HEK293T (cell line): ENCODE data around the gene ANKRD30A.
"Not testable (repeated sequence)": the region's sequence is repeated elsewhere in the genome, so short reads cannot be mapped to it uniquely, and the experiment has no call there.

Source experiments
- CTCF ChIA-PET: fragments of 350-600 bp; formaldehyde crosslinking; extraction: SDS; loops from one replicate; lab custom pipeline; 2021; ENCODE audit warnings: antibody characterized with exemption, inconsistent platforms; lab: Yijun Ruan, JAX
- POLR2A ChIA-PET: fragments of 350-600 bp; formaldehyde crosslinking; extraction: SDS; loops from one replicate; lab custom pipeline; 2020; ENCODE audit warnings: antibody characterized with exemption, inconsistent platforms; lab: Yijun Ruan, JAX
- DNase-seq: peaks from one replicate; pipeline ENCODE4 v3.0.0; 2012; ENCODE audit warnings: mixed read lengths; ENCODE audit errors: extremely low spot score
- ARNT ChIP-seq: fragments of 450-650 bp; IDR thresholded peaks from 2 replicates; pipeline ENCODE4 v1.6.1; 2017; ENCODE audit warnings: mild to moderate bottlenecking
- BHLHE40 ChIP-seq: fragments of 450-650 bp; IDR thresholded peaks from 2 replicates; pipeline ENCODE4 v1.6.1; 2016; ENCODE audit warnings: mild to moderate bottlenecking, moderate library complexity, borderline replicate concordance
- CTBP1 ChIP-seq: fragments of 450-650 bp; IDR thresholded peaks from 2 replicates; pipeline ENCODE4 v1.6.1; 2016; ENCODE audit warnings: borderline replicate concordance
- ELF4 ChIP-seq: fragments of 450-650 bp; IDR thresholded peaks from 2 replicates; pipeline ENCODE4 v1.6.1; 2017; ENCODE audit warnings: antibody characterized with exemption
- FOXA1 ChIP-seq: fragments of 450-650 bp; IDR thresholded peaks from 2 replicates; pipeline ENCODE4 v1.6.1; 2016; ENCODE audit warnings: mild to moderate bottlenecking
- FOXK2 ChIP-seq: fragments of 450-650 bp; IDR thresholded peaks from 2 replicates; pipeline ENCODE4 v1.6.1; 2016; ENCODE audit warnings: mild to moderate bottlenecking
- FOXM1 ChIP-seq: fragments of 450-650 bp; IDR thresholded peaks from 2 replicates; pipeline ENCODE4 v1.6.1; 2017; ENCODE audit warnings: mild to moderate bottlenecking, borderline replicate concordance
- HDGF ChIP-seq: fragments of 450-650 bp; IDR thresholded peaks from 2 replicates; pipeline ENCODE4 v1.6.1; 2017; ENCODE audit warnings: antibody characterized with exemption, borderline replicate concordance
- L3MBTL2 ChIP-seq: fragments of 450-650 bp; conservative IDR thresholded peaks from 2 replicates; pipeline ENCODE4 v1.6.1; 2016; ENCODE audit warnings: mild to moderate bottlenecking
- LEF1 ChIP-seq: fragments of 450-650 bp; IDR thresholded peaks from 2 replicates; pipeline ENCODE4 v1.6.1; 2017; ENCODE audit warnings: mild to moderate bottlenecking, borderline replicate concordance
- NFRKB ChIP-seq: fragments of 450-650 bp; IDR thresholded peaks from 2 replicates; pipeline ENCODE4 v1.6.1; 2016; ENCODE audit warnings: mild to moderate bottlenecking, moderate library complexity
- SP1 ChIP-seq: fragments of 450-650 bp; IDR thresholded peaks from 2 replicates; pipeline ENCODE4 v1.6.1; 2017
- SUZ12 ChIP-seq: fragments of 450-650 bp; IDR thresholded peaks from 2 replicates; pipeline ENCODE4 v1.6.1; 2016; ENCODE audit warnings: mild to moderate bottlenecking
- TARDBP ChIP-seq: fragments of 450-650 bp; IDR thresholded peaks from 2 replicates; pipeline ENCODE4 v1.6.1; 2016
- ZNF384 ChIP-seq: fragments of 450-650 bp; IDR thresholded peaks from 2 replicates; pipeline ENCODE4 v1.6.1; 2016
- TF ChIP-seq, protein P1 (sequence below): fragments of 450-650 bp; IDR thresholded peaks from 2 replicates; pipeline ENCODE4 v1.6.1; 2016

The ANKRD30A gene

DNA sequence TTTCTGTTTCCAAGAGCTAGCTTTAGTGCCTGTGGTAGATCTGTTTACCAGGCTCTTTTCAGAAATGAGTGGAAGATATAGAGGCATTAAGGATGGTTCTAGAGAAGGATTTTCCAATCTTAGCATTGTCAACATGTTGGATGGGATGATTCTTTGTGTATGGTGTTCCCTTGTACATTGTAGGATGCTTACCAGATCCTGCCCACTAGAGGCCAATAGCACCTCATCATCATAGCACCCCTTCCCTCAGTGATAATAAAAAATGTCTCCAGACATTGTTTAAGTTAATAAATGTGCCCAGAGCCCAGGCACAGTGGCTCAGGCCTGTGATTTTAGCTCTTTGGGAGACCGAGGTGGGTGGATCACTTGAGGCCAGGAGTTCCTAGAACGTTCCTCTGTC lies 121.2 kb downstream of the ANKRD30A start:
- POLR2A ChIA-PET: no interaction called here
- DNase-seq: no peak
- TF ChIP-seq, protein P1, sequence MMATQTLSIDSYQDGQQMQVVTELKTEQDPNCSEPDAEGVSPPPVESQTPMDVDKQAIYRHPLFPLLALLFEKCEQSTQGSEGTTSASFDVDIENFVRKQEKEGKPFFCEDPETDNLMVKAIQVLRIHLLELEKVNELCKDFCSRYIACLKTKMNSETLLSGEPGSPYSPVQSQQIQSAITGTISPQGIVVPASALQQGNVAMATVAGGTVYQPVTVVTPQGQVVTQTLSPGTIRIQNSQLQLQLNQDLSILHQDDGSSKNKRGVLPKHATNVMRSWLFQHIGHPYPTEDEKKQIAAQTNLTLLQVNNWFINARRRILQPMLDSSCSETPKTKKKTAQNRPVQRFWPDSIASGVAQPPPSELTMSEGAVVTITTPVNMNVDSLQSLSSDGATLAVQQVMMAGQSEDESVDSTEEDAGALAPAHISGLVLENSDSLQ: no peak
- TF ChIP-seq FOXK2: no peak
- no peak for TF ChIP-seq FOXM1
- TF ChIP-seq CTBP1: no peak
- CTCF ChIA-PET: no interaction called here

DNA sequence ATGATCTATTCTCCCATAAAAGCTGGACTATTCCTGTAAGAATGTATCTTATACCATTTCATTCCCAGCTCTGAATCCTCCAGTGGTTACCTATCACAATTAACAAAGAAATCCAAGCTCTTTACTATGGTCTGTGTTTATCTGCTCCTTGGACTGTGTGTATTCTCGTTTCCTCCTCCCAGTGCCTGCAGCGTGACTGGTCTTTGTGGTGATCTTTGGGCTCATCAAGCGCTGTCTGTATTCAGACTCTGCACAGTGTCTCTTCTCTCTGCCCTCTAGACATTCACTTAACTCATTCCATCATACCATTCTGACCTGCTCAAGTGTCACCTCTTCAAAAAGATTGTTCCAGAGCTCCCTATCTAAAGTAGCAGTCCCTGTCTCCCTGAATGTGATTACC lies 130.4 kb downstream of the ANKRD30A start:
- DNase-seq, POLR2A ChIA-PET: not testable (repeated sequence)
- CTCF ChIA-PET: interaction anchor here (0.6 kb wide), 1 partner anchor 197 kb away, joined by 3 read pairs; no protein-coding TSS in a partner anchor

DNA sequence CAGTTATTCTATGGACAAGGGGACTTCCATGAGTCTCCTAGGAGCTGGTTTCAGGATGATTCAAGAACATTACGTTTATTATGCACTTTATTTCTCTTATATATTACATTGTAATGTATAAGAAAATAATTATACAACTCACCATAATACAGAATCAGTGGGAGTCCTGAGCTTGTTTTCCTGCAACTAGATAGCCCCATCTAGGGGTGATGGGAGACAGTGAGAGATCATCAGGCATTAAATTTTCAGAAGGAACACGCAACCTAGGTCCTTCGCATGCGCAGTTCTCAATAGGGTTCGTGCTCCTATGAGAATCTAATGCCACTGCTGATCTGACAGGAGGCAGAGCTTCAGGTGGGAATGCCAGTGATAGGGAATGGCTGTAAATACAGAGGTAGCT lies 137.9 kb downstream of the ANKRD30A start:
- ChIA-PET POLR2A (no interaction called here), CTCF (no interaction called here)
- TF ChIP-seq FOXK2 (no peak), TARDBP (no peak), ZNF384 (no peak), SP1 (no peak), ARNT (no peak), LEF1 (no peak), BHLHE40 (no peak)

DNA sequence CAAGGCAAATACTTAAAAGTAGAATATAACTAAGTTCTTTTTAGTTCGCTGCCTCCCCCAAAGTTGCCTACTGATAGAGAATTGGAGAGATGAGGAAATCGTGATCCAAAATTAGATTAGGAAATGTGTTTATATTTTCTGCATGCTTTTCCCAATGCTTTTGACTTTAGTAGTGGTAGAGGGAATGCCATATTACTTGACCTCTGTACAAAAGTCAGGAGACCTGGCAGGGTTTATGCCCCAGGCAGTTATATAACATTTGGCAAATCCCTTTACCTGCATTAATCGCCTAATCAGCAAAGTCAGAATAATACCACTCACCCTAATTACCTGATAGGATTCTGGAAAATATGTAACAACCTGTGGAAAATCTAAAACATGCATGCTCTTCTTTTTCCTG lies 142.9 kb downstream of the ANKRD30A start:
- ChIA-PET POLR2A (no interaction called here), CTCF (no interaction called here)
- no peak for DNase-seq
- TF ChIP-seq ARNT: no peak
- no peak for TF ChIP-seq NFRKB
- no peak for TF ChIP-seq HDGF
- no peak for TF ChIP-seq FOXK2

More for the DNA sequence above, 137.9 kb downstream of the ANKRD30A start:
- no peak for DNase-seq

DNA sequence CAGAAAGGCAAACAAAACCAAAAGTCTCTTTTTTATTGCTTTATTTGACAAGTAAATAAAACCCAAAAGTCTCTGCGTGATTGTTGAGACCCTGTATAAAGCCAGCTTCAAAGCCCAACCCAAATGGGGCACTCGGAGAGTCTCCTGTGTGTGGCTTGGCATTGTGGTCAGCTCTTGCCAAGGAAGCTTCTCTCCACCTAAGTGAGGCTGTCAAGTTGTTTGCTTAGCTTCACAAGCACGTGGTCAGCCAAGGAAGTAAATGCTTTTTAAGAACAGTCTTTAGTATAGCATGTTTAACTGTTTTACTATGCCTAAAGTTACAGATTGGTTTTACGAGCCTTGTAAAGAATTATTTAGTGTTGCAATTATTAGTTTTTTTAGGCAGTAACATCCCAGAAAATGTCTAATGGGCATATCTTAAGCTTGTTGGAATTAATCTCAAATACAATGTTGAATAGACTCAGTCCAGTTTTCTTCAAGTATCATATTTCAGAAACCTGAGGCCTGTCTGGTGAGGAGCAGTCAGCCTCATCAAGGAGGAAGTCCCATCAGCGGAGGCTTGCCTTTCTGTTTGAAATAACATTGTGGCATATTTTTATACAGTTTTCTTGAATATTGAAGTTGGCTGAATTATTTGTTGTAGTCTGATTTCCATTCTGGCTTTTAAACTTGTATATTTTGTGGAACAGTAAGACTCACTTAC lies 144.3 kb downstream of the ANKRD30A start:
- no peak for DNase-seq
- CTCF ChIA-PET: no interaction called here
- no peak for TF ChIP-seq CTBP1
- TF ChIP-seq FOXA1: no peak
- no peak for TF ChIP-seq ARNT
- TF ChIP-seq ELF4: no peak
- no peak for TF ChIP-seq SP1
- no peak for TF ChIP-seq FOXK2
- no peak for TF ChIP-seq BHLHE40
- no peak for TF ChIP-seq TARDBP
- no peak for TF ChIP-seq HDGF
- no peak for TF ChIP-seq LEF1
- TF ChIP-seq, protein P1: no peak
- TF ChIP-seq ZNF384: no peak
- TF ChIP-seq NFRKB: no peak
- TF ChIP-seq SUZ12: no peak
- TF ChIP-seq FOXM1: no peak
- TF ChIP-seq L3MBTL2: no peak
- POLR2A ChIA-PET: no interaction called here

DNA sequence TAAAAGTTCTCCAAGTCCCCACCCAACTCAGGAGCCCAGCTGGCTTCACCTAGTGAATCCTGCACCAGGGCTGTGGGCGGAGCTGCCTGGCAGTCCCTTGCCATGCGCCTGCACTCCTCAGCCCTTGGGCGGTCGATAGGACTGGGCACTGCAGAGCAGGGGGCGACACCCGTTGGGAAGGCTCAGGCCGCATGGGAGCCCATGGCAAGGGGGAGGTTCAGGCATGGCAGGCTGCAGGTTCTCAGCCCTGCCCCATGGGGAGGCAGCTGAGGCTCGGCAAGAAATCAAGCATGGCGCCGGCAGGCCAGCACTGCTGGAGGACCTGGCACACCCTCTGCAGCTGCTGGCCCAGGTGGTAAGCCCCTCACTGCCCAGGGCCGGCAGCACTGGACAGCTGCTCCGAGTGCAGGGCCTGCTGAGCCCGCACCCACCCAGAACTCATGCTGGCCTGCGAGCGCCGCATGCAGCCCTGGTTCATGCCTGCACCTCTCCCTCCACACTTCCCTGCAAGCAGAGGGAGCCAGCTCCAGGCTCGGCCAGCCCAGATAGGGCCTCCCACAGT lies 149.9 kb downstream of the ANKRD30A start:
- POLR2A ChIA-PET: no interaction called here
- no peak for DNase-seq
- TF ChIP-seq ARNT: no peak
- TF ChIP-seq SUZ12: no peak
- no peak for TF ChIP-seq FOXK2
- no peak for TF ChIP-seq SP1
- TF ChIP-seq L3MBTL2: no peak
- no peak for TF ChIP-seq BHLHE40
- CTCF ChIA-PET: no interaction called here

DNA sequence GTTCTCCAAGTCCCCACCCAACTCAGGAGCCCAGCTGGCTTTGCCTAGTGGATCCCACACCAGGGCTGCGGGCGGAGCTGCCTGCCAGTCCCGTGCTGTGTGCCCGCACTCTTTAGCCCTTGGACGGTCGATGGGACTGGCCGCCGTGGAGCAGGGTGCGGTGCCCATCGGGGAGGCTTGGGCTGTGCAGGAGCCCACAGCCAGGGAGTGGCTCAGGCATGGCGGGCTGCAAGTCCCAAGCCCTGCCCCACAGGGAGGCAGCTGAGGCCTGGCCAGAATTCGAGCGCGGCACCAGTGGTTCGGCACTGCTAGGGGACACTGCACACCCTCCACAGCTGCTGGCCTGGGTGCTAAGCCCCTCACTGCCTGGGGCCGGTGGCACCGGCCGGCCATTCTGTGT lies 159.7 kb downstream of the ANKRD30A start:
- CTCF ChIA-PET: no interaction called here
- POLR2A ChIA-PET: no interaction called here
- DNase-seq: no peak
- no peak for TF ChIP-seq NFRKB
- TF ChIP-seq SUZ12: no peak
- no peak for TF ChIP-seq FOXM1
- no peak for TF ChIP-seq FOXA1
- no peak for TF ChIP-seq L3MBTL2
- TF ChIP-seq FOXK2: no peak
- no peak for TF ChIP-seq ZNF384
- no peak for TF ChIP-seq ELF4
- TF ChIP-seq TARDBP: no peak
- no peak for TF ChIP-seq ARNT
